Measurements from ENCODE around the gene RPP40.

DNA sequence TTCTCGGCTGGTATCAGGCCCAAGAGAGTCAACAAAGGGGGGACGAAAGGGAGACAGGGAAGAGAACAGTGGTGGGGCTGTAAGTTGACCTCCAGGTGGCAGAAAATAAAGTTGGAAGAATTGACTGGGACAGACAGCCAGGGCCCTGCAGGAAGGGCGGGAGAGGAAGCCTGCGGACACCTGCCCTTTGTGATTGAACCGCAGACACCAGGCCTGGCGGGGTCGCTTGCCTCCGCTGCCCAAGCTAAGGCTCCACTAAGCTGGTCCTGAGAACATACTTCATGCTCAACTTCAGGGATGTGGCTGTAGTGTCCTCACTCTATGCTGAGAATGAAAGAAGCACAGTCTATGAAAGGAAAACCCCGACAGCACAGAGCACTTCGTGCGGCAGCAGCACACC is 53.8 kb downstream of the RPP40 start:
- TF ChIP-seq, protein P1, sequence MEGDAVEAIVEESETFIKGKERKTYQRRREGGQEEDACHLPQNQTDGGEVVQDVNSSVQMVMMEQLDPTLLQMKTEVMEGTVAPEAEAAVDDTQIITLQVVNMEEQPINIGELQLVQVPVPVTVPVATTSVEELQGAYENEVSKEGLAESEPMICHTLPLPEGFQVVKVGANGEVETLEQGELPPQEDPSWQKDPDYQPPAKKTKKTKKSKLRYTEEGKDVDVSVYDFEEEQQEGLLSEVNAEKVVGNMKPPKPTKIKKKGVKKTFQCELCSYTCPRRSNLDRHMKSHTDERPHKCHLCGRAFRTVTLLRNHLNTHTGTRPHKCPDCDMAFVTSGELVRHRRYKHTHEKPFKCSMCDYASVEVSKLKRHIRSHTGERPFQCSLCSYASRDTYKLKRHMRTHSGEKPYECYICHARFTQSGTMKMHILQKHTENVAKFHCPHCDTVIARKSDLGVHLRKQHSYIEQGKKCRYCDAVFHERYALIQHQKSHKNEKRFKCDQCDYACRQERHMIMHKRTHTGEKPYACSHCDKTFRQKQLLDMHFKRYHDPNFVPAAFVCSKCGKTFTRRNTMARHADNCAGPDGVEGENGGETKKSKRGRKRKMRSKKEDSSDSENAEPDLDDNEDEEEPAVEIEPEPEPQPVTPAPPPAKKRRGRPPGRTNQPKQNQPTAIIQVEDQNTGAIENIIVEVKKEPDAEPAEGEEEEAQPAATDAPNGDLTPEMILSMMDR (IDR thresholded peaks at IDR 0.05; ENCODE audit: control extremely low read depth in 1 of 3, insufficient read depth in 1 of 3, low read depth in 1 of 3, low read length in 3 of 3) = no peak
- TF ChIP-seq NRF1 (IDR thresholded peaks at IDR 0.05; ENCODE audit: low read depth, low read length) = no peak
- no peak for TF ChIP-seq CHD1 (IDR thresholded peaks at IDR 0.05; ENCODE audit: low read depth, low read length)
- TF ChIP-seq MAX (IDR thresholded peaks at IDR 0.05) = peak; percentile 47; the same call in 1 of the 2 replicates
- no peak for TF ChIP-seq SIN3A (conservative IDR thresholded peaks at IDR 0.05 in 1 of 2, IDR thresholded peaks at IDR 0.05 in 1 of 2; ENCODE audit: low read depth in 1 of 2, low read length in 2 of 2)
- no peak for TF ChIP-seq TAF1 (IDR thresholded peaks at IDR 0.05; ENCODE audit: low read depth, low read length)
- TF ChIP-seq RXRA (IDR thresholded peaks at IDR 0.05; ENCODE audit: insufficient read depth, low read depth, low read length) = no peak
